ENCODE data around the gene AGAP5.
"Not testable (repeated sequence)": the region's sequence is repeated elsewhere in the genome, so short reads cannot be mapped to it uniquely, and the experiment has no call there.

Gene AGAP5

DNA sequence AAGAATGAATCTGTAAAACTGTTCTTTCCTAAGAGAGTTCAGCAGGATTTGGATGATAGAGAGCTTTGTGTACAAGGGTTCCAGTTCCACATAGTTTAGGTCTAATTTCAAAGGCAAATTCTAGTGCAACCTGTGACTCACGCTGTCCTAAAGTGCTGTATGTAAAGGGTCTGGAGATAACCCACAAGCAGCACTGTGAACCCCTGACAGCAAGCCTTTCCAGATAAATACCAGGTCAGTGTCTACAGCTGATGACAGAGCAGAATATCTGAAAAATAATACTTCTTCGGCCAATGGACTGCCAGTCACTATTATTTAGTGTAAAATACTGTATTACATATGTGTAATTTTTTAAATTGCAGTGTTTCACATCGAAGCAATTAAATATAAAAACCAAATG is 16.0 kb upstream of the AGAP5 start:
- not testable (repeated sequence) for DNase-seq

DNA sequence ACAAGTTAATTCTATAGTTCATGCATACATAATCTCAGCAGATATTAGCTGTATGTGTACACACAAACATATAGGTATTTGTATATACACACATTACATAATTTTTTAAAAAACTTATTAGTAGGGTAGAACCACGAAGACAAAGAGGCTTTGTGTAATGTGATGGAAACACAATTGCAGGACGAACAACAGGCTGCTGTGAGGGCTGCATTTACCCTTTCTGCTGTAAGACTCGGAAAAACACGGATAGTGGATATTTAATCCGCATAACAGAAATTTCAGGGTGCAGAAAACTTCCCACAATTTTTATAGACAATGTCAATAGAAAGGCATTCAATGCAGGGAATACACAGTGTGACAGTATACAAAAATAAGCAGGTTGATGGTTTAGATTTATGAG is 13.8 kb upstream of the AGAP5 start:
- DNase-seq, result not testable (repeated sequence)

DNA sequence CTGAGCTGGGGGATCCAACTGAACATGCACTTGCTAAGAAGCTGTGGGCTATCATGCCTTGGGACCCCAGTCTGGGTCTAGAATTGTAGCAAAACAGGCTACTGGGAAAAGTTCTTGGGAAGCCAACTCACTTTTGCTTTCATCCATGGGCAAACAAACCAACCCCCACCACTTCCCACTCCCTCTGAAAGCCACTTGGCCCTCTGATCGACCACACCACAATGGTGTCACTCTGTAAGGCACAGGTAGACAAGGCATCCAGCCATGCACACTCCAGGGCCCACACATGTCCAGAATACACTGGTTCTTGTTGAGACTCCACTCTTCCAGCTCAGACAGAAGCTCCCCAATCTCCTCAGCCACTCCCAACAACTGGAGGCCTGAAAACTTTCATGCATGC is 10.2 kb upstream of the AGAP5 start:
- not testable (repeated sequence) for DNase-seq

DNA sequence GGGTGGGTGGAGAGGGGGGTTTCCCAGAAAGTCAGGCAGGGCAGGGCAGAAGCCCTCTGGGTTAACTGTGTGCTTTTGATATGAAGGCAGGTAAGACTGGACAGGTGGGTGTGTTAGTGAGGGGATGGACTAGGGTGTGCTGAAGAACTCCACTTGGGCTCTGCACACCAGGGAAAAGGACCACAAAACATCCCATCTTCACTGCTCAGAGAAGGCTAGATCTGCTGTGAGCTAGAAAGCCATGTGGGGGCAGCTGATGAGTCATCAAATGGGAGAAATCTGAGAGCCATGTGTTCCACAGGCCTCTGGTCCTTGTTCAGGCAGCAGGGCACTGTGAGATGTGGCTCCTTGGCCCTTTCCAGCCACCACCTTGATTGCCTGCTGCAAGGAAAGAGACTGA is 9.7 kb upstream of the AGAP5 start:
- not testable (repeated sequence) for DNase-seq

DNA sequence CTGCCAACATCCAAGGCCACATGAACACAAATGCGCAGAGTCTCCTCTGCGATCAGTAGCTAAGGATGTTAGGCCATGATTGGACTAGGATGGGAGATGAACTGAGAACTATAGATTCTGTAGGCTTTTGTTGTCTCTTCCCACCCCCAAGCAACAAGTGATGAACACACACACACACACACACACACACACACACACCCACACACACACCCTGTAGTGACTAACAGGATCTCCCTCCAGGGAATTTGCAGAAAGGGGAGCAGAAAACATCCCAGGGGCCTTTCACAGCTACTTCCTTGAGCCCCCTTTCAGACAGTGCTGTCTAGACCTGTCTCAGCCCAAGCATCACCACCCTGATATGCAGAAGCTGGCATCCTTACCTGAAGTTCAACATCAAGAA is 8.6 kb upstream of the AGAP5 start:
- DNase-seq, result not testable (repeated sequence)

DNA sequence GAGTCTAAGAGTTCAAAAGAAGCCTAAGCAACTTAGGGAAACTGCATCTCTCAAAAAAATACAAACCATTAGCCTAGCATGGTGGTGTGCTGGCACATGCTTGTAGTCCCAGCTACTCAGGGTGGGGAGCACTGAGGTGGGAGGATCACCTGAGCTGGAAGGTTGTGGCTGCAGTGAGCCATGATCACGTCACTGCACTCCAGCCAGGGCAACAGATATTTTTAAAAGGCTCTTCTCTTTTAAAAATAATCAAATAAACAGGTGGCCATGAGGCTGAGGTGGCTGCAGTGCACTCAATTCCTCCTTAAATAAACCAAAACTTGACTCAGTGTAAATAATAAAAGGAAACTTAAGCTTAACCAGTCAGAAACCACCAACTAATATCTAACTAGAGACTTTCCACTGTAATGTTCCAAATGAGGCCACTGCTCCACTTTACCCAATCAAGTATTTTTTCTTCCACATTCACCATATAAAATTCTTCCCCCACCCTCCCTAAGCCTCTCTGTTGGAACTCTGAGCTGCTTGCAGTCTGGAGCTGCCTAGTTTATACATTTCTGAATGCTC is 7.7 kb upstream of the AGAP5 start:
- peak; percentile 59 for DNase-seq

DNA sequence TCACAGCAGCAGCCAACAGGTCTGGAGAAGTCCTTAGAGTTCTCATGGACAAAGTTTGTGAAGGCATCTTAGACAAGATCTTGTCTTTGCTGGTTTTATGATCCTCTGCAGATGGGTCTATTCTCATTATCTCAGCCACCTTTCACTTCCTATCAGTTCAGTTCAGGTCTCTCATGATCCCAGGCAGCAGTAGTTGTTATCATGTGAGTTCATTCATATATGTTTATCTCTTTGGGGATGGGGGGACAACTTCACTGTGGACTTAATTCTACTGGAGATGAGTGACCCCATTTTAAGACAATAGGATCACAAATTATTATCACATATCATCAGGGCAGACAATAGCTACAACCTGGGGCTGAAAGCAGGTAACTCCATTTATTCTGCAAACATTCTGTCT is 6.0 kb upstream of the AGAP5 start:
- DNase-seq, result not testable (repeated sequence)

DNA sequence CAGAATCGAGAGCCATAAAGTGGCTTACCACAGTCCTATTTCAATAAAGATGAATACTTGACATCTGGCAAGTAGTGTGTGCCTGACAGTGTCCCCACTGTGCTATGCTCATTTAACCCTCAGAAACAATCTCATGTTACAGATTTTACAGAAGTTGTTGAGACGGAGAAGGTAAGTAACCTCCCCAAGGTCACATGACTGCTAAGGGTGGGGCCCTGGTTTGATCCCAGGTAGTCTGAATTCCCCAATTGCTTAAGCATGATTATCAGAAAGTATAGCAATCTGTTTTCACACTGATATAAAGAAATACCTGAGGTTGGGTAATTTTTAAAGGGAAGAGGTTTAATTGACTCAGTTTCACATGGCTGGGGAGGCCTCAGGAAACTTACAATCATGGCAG is 910 bp upstream of the AGAP5 start:
- not testable (repeated sequence) for DNase-seq

DNA sequence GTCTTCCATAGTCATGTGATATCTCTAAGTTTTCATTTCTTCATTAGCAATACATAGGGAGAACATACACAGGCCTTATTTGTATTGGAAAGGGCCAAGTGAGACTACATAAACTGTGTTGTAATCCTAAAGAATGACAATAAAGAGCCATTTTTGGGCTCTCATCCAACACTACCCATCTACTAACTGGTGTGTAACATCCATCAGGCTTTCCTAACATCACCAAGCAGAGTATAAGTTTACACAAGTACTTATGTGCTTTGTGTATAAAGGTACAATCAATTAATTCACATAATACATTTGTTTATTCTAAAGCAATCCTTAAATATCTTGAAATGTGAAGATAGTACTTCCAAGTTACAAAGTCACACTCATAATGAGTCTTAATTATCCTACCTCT is 2.6 kb downstream of the AGAP5 start:
- DNase-seq, result peak; percentile 8

DNA sequence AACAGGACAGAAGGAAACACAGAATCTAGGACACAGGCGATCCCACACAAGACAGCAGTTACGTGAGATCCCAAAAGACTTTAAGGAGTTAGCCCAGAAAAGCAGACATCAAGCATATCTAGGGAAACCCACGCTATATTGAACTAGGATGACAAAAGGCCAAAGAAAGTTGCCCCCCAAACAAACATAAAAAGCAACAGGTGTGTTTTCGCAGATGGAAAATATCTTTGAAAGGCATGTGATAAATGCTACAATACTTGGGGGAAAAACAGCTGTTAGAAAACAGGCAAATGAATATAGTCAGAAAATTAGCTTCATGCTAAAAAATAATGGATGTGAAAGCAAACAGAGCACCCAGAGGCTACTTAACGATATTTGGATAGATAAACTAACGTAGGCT is 7.2 kb downstream of the AGAP5 start:
- not testable (repeated sequence) for DNase-seq

DNA sequence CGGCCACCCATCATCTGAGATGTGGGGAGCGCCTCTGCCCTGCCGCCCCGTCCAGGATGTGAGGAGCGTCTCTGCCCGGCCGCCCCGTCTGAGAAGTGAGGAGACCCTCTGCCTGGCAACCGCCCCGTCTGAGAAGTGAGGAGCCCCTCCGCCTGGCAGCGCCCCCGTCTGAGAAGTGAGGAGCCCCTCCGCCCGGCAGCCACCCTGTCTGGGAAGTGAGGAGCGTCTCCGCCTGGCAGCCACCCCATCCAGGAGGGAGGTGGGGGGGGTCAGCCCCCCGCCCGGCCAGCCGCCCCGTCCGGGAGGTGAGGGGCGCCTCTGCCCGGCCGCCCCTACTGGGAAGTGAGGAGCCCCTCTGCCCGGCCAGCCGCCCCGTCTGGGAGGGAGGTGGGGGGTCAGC is 8.3 kb downstream of the AGAP5 start:
- DNase-seq, result not testable (repeated sequence)

DNA sequence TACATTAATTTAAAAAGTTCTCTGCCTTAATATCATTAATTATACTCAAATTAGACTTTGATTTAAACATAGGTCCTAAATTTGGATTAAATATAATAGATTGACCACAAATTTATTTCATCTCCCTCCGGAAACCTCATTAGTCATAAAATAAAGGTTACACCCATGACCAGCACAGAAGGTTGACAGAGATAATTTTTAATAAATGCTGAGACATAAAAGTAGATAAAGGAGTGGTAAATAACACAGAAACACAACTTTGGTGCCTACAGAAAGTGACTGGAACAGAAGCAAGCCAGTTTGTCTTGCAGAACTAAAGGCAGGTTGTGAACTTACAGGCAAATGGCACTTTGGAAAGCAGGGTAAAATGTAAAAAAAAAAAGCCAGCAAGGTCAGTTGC is 10.3 kb downstream of the AGAP5 start:
- not testable (repeated sequence) for DNase-seq

DNA sequence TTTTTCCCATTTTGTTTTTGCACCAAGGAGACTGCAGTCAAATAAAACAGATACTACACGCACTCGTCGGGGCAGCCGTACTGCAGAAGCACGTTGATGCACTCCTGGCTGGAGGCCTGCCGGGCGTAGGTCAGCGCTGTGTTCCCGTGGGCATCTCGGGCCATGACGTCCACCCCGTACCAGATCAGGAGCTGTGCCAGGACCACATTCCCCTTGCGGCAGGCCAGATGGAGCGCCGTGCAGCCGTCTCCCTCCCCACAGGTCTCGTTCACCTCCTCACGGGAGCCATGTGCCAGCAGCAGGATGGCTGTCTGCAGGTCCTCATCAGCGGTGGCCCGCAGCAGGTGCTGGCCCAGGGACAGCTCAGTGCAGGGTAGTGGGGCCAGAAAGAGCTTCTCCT is 23.4 kb downstream of the AGAP5 start:
- DNase-seq, result not testable (repeated sequence)

DNA sequence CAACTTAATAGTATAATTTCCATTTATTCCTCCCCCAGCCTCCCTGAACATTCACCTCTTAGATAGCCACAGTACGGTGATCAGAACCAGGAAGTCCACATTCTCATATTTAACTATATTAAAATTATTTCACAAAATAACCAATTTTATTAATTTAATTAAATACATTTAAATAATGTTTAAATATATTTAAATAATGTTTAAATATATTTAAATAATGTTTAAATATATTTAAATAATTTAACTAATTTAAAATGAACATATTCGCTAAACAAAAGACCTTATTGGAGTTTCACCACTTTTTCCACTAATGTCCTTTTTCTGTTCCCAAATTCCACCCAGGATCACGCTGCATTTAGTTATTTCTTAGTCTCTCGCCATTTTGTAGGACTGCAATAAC is 29.5 kb downstream of the AGAP5 start:
- DNase-seq, result not testable (repeated sequence)

DNA sequence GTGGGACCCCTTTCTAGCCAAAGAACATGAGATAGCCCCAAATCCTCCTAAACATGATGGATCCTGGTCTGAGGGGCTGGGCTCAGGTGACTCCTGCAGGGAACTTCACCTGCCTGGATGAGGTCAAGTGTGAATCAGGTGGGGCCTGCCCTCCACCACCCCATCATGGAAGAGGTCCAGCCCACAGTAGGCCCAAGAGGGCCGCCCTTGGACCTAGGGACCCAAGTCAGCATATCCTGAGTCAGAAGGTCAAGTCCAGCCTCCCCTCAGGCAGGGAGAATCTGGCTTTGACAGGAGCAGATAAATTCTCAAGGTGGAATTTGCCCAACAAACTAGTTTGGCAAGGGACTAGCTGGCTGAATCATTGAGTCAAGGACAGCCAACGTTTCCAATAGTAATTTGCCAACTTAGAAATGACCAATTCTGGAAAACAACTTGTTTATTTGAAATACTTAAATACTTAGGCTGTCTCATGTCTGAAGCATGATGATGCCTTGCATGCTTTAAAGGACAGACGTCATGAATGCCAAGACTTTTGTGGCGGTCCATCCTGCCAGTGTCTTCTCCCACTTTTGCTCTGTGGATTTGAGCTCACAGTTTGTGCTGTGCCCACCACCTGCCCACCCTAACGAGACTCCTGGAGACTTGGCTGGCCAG is 31.6 kb downstream of the AGAP5 start:
- not testable (repeated sequence) for DNase-seq

DNA sequence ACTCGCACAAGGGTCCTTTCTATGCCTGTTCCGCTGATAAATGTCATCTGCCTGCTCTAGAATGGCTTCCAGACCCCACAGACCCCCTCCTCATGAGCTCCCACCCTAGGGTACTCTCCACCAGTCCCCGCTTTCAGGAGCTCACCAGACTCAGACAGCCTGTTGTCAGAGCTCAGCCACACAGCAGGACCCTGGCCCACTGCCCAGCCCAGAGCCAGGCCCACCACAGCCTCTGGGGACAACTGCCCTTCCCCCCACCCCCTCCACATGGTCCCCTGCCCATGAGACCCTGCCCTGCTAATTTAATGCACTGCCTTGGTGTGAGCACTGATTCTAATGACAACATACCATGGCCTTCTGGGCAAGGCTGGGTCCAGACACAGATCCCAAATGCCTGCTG is 32.3 kb downstream of the AGAP5 start:
- DNase-seq, result not testable (repeated sequence)

DNA sequence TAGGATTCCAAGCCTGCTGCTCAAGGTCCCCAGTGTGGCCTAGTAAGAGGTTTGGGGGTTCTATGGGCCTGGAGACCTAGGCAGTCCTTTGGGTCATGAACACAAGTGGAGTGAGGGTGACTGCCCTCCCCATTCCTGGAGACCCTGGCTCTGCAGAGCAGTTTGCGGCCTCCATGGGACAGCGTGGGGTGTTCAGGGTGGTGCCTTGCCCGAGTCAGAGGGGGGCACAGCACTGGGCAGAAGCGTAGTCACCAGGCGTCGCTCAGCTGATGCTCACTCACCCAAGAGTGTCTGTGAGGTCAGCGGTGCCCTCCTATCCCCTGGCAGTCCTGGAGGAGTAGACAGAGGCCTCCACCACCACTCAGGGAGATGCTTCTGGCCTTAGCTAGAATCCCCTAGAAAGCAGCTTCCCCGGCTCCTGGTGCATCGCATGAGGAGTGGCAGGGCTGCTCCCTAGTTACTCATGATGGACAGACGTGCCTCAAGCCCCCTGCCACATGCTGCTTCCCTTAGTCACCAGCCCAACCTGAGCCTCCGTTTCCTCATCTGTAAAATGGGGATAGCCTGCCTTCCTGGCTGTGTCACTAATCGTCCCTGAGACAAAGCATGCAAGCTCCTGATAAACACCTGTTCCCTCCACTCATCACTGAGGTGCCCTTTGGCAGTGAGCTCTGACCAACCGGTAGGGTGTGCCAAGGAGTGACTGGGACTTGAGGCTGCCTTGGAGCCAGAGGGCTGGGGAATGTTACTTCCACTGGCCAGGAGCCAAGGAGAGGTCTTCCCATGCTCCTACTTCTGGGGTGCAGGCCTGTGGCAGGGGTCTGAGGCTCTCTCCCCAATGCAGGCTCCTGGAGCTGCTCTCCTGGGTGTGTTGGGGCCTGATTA is 33.5 kb downstream of the AGAP5 start:
- not testable (repeated sequence) for DNase-seq

DNA sequence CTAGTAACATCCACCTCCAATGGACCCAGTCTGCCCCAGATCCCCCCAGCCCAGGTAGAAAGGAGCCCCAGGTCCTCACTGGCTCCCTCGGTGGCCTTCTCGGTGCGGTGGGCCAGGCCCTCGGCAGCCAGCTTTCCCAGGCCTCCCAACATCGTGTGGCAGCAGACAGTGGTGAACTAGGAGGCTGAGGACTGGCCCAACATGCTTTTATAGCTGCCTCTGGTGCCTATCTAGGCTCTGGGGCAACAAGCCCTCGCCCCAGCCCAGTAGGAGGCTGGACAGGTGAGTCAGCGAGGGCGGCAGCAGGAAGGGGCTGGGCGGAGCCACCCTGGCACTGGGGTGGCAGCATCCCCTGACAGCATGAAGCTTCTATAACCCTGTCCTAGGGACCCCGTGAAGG is 34.3 kb downstream of the AGAP5 start:
- DNase-seq, result not testable (repeated sequence)

DNA sequence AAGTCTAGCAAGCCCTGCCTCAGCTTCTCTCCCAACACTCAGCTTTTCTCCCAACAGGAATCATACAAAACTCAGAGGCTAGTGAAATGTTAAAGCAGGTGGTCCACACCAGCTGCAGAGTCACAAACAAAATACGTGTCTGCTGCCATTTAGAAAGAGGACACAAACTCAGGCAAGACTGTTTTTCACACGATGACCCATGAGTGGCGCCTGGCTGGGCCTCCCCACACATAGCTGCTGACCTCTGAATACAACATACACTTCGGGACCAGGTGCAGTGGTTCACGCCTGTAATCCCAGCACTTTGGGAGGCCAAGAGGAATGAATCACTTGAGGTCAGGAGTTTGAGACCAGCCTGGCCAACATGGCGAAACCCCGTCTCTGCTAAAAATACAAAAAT is 35.2 kb downstream of the AGAP5 start:
- not testable (repeated sequence) for DNase-seq

DNA sequence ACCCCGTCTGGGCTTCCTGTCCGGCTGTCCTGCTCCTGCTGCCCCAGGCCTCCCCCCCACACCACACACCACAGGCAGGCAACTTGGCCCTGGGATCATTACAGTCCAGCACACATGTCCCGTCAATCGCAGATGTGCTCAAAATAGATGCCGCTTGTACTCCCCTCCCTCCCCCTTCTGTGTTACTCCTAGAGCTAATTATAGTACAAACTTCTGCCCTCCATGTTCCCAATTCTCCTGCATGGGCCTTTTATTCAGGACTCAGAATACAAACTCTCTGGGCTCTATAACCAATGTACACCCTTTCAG is 42.0 kb downstream of the AGAP5 start, which contains the start of gene SYNPO2L:
Gene SYNPO2L (minus strand): TSS at position 40 of the 309 bp plus-strand sequence. CDS start 107 bp downstream, outside the sequence.
- no peak for DNase-seq

DNA sequence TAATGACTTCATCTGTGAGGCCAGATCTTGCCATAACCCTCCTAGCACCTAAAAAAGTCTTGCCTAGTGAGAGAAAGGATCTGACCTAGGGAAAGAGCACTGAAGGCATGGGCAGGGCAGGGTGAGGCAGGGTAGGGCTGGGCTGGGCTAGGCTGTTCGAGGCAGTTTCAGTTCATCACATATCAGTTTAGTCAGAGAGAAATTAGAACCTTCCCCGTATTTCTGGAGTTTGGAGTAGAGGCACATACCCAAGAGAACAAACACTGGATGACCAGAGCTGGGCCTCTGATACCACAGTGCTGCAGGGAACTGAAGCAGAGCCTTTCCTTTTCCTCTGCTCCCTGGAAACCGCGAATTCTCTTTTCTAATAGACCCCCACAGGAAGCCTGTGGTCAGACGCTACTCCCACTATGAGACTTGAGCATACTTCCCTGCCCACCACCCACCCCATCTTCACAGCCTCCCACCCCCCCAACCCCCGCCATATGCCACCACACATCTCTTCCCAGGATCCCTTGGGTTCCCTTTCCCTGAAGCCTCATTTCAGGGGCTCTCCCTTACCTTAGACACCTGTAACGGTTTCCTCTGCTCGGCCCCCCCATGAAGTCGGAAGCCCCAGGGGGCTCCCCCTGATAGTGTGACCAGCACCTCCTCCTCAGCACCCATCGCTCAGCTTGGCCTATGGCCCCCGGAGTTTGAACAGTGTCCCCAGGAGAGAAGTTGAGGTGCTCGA is 42.5 kb downstream of the AGAP5 start:
- no peak for DNase-seq

DNA sequence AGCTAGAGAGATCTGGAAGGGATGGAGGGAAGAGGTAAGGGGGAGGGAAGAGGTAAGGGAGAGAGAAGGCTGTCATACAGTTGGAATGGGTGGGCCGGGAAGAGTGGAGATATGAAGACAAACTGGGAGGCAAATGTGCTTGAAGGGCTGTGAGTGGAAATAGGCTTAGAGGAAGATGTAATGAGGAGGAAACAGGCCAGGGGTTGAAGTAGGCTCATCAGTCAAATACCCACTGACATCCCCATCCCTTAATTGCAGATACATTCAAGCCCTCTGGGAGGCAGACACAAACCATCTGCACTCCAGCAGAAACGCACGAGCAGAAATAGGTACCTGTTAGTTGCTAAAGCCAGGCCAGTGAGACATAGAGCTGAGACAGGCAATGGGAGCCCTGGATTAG is 44.2 kb downstream of the AGAP5 start:
- peak; percentile 66 for DNase-seq

DNA sequence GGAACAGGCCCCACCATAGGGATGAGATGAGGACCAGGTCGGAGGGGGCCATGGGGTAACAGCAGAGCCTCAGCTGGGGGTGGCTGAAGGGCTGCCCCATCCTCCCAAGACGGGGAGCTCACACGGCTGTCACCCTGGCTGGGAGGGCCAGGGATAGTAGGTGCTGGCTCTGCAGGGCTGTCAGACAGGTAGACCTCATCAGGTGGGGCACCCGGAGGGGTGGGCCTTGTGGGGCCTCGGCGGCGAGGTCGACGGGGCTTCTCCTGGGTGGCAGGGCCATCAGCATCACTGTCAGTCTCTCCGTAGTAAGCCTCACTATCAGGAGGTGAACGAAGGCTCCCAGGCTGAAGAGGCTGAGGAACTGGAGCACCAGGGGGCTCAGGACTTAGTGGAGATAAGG is 44.7 kb downstream of the AGAP5 start:
- DNase-seq, result no peak
